Activated CD8-positive, alpha-beta T cell treated with anti-CD3 and anti-CD28 coated beads, Interleukin-2, amount 10 ng/mL, durations not matched to agents 7 days and 5 days (primary cell): Measurements from ENCODE around the gene ELL2. TPM values are rescaled to one million over a fixed set of nuclear protein-coding genes. Genes with fewer than 3 reads are reported as not detected.
"Not testable (repeated sequence)": the region's sequence is repeated elsewhere in the genome, so short reads cannot be mapped to it uniquely, and the experiment has no call there.

Experiments
- ATAC-seq: fragments of 150-1000 bp; cut with Tn5 transposase; one replicate; pipeline ENCODE4 v1.10.0; 2021; ENCODE audit warnings: moderate library complexity
- CTCF ChIA-PET: fragments of 350-600 bp; sonication (Branson Sonifier 250); formaldehyde crosslinking; loops from one replicate; lab custom pipeline; 2021; ENCODE audit warnings: antibody characterized with exemption; lab: Charles Lee
- POLR2A ChIA-PET: fragments of 350-600 bp; sonication (Branson Sonifier 250); formaldehyde crosslinking; loops from one replicate; lab custom pipeline; 2021; ENCODE audit warnings: antibody characterized with exemption; lab: Charles Lee
- DNase-seq: peaks from one replicate; pipeline ENCODE4 v3.0.0-alpha.2; 2020
- H3K27ac Mint-ChIP-seq: one replicate; pipeline ENCODE4 v1.8.0; 2021; ENCODE audit warnings: mild to moderate bottlenecking, mixed read lengths
- H3K27me3 Mint-ChIP-seq: one replicate; pipeline ENCODE4 v1.8.0; 2021; ENCODE audit warnings: low read depth, mixed read lengths
- H3K36me3 Mint-ChIP-seq: one replicate; pipeline ENCODE4 v1.8.0; 2021; ENCODE audit warnings: low read depth, mixed read lengths
- H3K4me1 Mint-ChIP-seq: one replicate; pipeline ENCODE4 v1.8.0; 2021; ENCODE audit warnings: low read depth, mixed read lengths
- H3K4me3 Mint-ChIP-seq: one replicate; pipeline ENCODE4 v1.8.0; 2021; ENCODE audit warnings: mild to moderate bottlenecking, mixed read lengths
- H3K9me3 Mint-ChIP-seq: one replicate; pipeline ENCODE4 v1.8.0; 2022; ENCODE audit warnings: mixed read lengths; ENCODE audit not compliant: insufficient read depth
- total RNA-seq, 2 experiments: library from RNA; stranded (reverse); gene quantifications; one replicate each; pipeline ENCODE4 v1.2.3, GENCODE V29; 2021

ELL2 gene
- total RNA-seq, 2 experiments from 2014 or later: 11.0 to 11.1 TPM

DNA sequence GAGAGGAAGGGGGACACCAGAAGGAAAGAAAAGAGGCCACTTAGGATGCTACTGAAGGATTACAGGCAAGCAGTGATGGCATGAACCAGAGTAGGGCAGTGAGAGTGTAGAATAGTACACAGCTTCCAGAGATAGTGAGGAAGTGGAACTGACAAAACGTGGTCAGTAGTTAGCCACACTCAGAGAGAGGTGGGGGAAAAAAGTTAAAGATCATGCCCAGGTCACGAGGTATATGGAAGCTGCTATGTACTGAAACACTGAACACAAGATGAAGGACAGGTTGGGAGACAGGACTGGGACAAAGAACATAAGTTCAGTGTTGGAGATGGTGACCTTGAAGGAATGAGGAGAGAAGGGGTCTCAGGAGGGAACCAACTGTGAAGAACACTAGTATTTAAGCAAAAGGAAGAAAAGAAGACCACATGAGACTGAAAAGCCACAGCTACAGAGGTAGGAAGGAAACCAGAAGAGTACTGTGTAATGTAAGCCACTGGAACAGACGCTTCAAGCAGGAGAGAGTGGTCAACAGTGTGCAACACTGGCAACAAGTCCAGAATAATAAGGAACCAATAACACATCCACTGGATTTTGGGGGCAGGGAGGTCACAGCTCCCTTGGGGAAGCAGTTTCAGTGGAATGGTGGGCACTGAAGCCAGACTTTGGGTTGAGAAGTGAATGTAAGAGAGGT is 45.5 kb downstream of the ELL2 start:
- Mint-ChIP-seq H3K36me3 (peaks cover 2% of the 10 kb centered on the region), H3K27ac (peak overlapping the region; percentile 53), H3K4me3 (peak overlapping the region; percentile 12), H3K4me1 (peaks cover 32% of the 10 kb centered on the region), H3K9me3 (no peaks in the 10 kb centered on the region), H3K27me3 (no peaks in the 10 kb centered on the region)
- ATAC-seq (peak; percentile 81), DNase-seq (peak; percentile 43)
- CTCF ChIA-PET: interaction anchor here (0.9 to 1.5 kb wide), 3 partner anchors 23 to 135 kb away, joined by 4 to 5 read pairs (median 4); partner anchors contain the start of gene ELL2
- POLR2A ChIA-PET: interaction anchor here (0.7 to 1.5 kb wide), 3 partner anchors 10 to 16 kb away, joined by 4 to 6 read pairs (median 4); no protein-coding TSS in a partner anchor

DNA sequence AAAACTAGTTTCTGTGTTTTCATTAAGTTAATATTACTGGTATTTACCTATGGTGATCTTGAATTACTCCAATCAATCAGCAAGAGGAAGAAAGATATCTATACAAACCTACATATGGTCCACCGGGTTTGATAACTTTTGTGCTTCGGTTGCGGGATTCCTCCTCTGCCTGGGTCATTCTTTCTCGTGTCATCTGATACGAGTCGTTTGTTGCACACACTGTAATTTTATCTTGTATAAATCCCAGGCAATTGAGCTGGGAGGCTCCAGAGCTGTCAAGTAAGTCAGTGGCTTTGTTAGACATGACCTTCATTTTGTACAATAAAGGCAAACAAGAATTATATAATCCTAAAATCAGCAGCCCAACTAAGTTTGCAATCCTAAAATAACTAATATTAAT is 48.0 kb downstream of the ELL2 start:
- Mint-ChIP-seq H3K27ac (no peak overlapping the region), H3K4me1 (peaks cover 36% of the 10 kb centered on the region), H3K27me3 (no peaks in the 10 kb centered on the region), H3K4me3 (no peak overlapping the region), H3K9me3 (no peaks in the 10 kb centered on the region), H3K36me3 (peaks cover 5% of the 10 kb centered on the region)
- CTCF ChIA-PET: interaction anchor here (1.0 kb wide), 1 partner anchor 12 kb away, joined by 3 read pairs; no protein-coding TSS in a partner anchor
- ATAC-seq (no peak), DNase-seq (no peak)
- POLR2A ChIA-PET: interaction anchor here (1.0 kb wide), 1 partner anchor 11 kb away, joined by 3 read pairs; no protein-coding TSS in a partner anchor

DNA sequence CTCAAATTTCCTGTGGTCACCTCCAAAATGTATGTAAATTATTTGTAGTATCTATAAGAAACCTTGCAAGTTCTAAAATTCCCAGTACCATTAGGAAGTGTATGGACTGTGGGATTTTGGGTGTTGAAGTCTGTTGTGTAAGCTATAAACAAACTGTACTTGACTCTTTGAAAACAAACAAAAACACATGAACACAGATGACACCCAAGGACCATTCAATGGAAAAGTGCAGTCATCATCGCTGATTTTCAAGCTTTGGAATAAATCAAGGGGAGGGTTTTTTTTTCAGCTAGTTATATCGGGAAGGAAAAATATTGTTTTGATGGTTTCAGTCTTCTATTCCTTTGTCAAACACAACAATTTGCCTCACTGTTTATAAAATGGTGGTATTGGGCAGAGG is 49.6 kb downstream of the ELL2 start:
- H3K27ac Mint-ChIP-seq: no peak overlapping the region
- H3K9me3 Mint-ChIP-seq: no peaks in the 10 kb centered on the region
- ATAC-seq: no peak
- H3K4me1 Mint-ChIP-seq: peaks cover 26% of the 10 kb centered on the region
- H3K4me3 Mint-ChIP-seq: no peak overlapping the region
- ChIA-PET POLR2A (interaction anchor here (0.7 kb wide), 1 partner anchor 181 kb away, joined by 4 read pairs; no protein-coding TSS in a partner anchor), CTCF (interaction anchor here (1.2 to 1.3 kb wide), 4 partner anchors 10 to 131 kb away, joined by 3 to 4 read pairs (median 3); no protein-coding TSS in a partner anchor)
- DNase-seq: no peak
- no peaks in the 10 kb centered on the region for H3K27me3 Mint-ChIP-seq
- H3K36me3 Mint-ChIP-seq: peaks cover 5% of the 10 kb centered on the region

DNA sequence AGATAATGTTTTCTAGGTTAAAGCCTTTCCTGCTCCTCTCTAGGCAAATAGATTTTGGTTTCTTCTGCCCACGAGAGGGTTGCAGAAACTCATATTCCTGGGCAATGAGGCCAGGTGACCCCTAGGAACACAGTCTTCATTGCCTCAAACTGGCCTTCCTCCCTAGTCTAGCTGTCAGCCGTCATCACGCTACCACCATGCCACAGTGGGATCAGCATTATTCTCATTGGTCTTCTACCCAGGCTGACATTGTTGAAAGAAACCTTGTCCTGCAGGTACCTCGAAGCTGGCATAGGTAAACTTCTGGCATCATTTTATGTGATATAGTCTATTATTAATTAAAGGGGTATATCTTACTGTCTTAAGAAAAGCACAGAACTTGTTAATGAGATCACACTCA is 51.1 kb downstream of the ELL2 start:
- ChIA-PET POLR2A (interaction anchor here (0.6 kb wide), 1 partner anchor 335 kb away, joined by 3 read pairs; no protein-coding TSS in a partner anchor), CTCF (no interaction called here)
- Mint-ChIP-seq H3K27me3 (no peaks in the 10 kb centered on the region), H3K27ac (no peak overlapping the region), H3K4me3 (no peak overlapping the region), H3K9me3 (no peaks in the 10 kb centered on the region), H3K36me3 (peaks cover 3% of the 10 kb centered on the region), H3K4me1 (peaks cover 11% of the 10 kb centered on the region)
- DNase-seq (no peak), ATAC-seq (no peak)

DNA sequence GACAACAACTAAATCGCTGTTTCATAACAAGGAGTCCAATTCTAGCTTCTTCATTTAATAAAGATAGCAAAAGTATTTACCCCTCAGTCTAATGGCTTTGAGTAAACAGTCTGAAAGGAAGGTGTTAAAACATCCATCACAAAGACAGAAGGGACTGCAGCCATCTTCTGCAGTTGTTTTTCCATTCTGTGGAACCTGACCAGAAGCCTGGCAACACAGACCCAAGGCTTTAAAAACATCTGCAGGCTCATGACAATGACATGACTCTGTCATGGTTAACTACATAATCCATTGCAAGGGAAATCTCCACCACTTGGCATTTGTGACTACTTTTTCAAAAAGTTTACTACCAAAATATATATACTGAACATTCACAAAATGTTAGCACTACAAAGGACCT is 51.9 kb downstream of the ELL2 start:
- no peaks in the 10 kb centered on the region for H3K27me3 Mint-ChIP-seq
- no peak overlapping the region for H3K27ac Mint-ChIP-seq
- DNase-seq: no peak
- no peaks in the 10 kb centered on the region for H3K9me3 Mint-ChIP-seq
- no peak for ATAC-seq
- ChIA-PET CTCF (no interaction called here), POLR2A (no interaction called here)
- H3K4me1 Mint-ChIP-seq: peaks cover 8% of the 10 kb centered on the region
- H3K36me3 Mint-ChIP-seq: peaks cover 3% of the 10 kb centered on the region
- H3K4me3 Mint-ChIP-seq: no peak overlapping the region

DNA sequence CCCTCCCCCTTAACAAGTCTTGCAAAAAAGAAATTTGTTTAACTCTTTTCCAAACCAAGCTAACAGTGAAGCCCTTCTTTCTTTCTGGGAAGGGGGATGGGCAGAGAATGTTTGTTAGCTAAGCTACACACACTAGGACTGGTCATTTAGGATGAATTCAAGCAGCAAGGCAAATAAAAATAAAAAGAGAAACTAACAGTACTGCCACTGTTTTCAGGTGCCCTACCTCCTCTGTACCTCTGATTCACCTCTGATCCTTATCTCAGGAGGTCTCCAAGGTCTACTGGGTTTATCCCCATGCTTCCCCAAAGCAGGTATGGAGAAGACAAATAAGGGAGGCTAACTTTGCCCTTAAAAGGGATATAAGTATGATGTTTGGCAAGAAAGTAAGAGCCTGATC is 52.9 kb downstream of the ELL2 start:
- no peak overlapping the region for H3K4me3 Mint-ChIP-seq
- DNase-seq: no peak
- no peak for ATAC-seq
- peaks cover 3% of the 10 kb centered on the region for H3K36me3 Mint-ChIP-seq
- no peak overlapping the region for H3K27ac Mint-ChIP-seq
- H3K9me3 Mint-ChIP-seq: no peaks in the 10 kb centered on the region
- CTCF ChIA-PET: no interaction called here
- H3K27me3 Mint-ChIP-seq: no peaks in the 10 kb centered on the region
- H3K4me1 Mint-ChIP-seq: peaks cover 8% of the 10 kb centered on the region
- POLR2A ChIA-PET: no interaction called here

DNA sequence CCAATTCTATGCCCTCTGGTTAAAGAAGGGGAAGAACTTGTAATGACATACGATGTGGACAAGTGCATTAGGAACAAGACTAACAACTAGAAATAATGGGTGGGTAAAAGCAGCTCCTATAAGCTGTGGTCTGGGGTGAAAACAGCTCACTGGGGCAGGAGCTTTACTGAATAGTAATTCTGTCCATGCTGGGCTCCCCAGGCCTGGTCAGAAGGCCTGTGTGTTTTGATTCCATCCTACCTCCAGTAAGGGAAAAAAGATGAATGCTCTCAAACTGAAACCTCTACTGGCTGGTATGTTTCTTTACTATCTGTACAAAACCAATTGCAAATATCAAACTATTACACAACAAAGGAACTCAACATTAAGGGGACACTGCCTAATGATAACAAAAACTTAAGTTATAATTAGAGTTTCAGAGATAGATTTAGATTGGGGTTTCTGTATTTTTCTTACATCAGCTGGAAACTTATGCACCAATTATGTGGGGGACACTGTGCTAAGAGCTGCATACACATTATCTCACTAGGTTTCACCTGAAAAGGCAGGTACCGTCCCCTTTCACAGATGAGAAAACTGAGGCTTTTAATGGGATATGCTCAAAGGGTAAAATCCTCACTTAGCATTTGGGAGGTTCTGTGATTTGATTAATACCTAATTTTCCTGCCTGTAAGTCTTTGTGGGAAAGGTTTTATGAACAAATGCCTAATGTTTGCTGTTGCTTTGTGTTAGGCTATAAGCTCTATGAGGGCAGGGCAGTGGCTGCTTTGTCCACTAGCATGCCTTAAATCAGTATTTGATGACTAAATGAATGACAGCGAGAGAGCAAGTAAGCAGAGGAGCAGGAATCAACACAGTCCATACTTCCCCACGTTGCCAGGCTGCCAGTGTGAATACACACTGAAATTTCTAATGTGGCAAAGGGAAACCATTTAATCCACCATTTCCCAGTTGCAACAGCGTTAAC is 53.6 kb downstream of the ELL2 start:
- peaks cover 8% of the 10 kb centered on the region for H3K4me1 Mint-ChIP-seq
- no peak for ATAC-seq
- CTCF ChIA-PET: interaction anchor here (2.0 kb wide), 1 partner anchor 428 kb away, joined by 4 read pairs; no protein-coding TSS in a partner anchor
- H3K27me3 Mint-ChIP-seq: no peaks in the 10 kb centered on the region
- no peak for DNase-seq
- no peaks in the 10 kb centered on the region for H3K9me3 Mint-ChIP-seq
- POLR2A ChIA-PET: interaction anchor here (0.5 kb wide), 1 partner anchor 404 kb away, joined by 4 read pairs; no protein-coding TSS in a partner anchor
- H3K27ac Mint-ChIP-seq: no peak overlapping the region
- no peak overlapping the region for H3K4me3 Mint-ChIP-seq
- H3K36me3 Mint-ChIP-seq: peaks cover 3% of the 10 kb centered on the region

DNA sequence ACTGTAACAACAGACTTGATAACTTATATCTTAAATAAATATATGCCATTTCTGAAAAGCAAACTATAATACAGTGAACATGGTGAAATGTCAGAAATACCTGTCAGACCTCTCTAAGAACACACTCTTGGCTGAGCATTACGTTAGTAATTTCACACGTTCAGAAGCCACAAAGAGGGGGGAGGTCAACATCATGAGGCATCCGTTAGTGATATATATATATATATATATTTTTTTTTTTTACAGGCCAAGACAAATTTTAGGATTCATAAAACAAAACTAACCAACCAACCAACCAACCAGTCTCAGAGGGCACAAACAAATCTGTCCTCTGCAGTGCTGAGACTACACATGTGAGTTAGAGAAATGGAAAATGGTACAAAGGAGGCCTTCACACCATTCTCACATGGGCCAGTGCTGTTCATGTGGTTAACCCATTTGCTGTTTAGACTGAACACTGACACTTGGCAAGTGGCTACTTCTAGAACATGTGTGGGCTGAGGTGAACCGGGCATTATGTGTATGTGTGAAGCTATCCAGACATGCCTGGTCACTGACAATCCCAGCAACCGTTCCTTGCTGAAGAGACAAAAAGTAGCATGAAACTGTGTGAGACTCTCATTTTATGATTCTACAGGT is 54.5 kb downstream of the ELL2 start:
- Mint-ChIP-seq H3K9me3 (no peaks in the 10 kb centered on the region), H3K27ac (no peak overlapping the region), H3K4me3 (no peak overlapping the region), H3K27me3 (no peaks in the 10 kb centered on the region), H3K4me1 (peaks cover 9% of the 10 kb centered on the region), H3K36me3 (peaks cover 3% of the 10 kb centered on the region)
- no peak for DNase-seq
- peak; percentile 47 for ATAC-seq
- CTCF ChIA-PET: interaction anchor here (2.0 kb wide), 1 partner anchor 429 kb away, joined by 4 read pairs; no protein-coding TSS in a partner anchor
- POLR2A ChIA-PET: no interaction called here

DNA sequence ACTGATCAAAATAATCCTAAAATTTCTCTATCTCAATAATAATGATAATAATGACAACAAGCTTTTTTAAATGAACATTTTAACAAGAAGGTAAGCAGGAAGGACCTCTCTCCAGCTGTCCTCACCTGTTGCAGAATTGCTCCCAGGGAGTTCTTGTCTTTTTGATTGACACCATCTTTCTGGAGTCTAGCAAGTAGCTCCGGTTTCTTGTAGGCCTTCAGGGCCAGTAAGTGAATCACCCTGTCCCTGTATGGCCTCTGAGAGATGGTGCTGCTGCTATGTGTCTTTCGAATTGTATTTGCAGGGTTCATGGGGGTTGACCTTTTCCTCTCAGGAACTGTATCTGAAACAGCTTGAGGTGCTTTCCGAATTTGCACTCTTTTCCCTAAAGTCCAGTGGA is 55.3 kb downstream of the ELL2 start:
- H3K4me3 Mint-ChIP-seq, H3K36me3 Mint-ChIP-seq, POLR2A ChIA-PET, H3K27me3 Mint-ChIP-seq, H3K27ac Mint-ChIP-seq, DNase-seq, ATAC-seq, H3K9me3 Mint-ChIP-seq: not testable (repeated sequence)
- CTCF ChIA-PET: interaction anchor here (2.0 kb wide), 1 partner anchor 429 kb away, joined by 4 read pairs; no protein-coding TSS in a partner anchor
- H3K4me1 Mint-ChIP-seq: peaks cover 17% of the 10 kb centered on the region

DNA sequence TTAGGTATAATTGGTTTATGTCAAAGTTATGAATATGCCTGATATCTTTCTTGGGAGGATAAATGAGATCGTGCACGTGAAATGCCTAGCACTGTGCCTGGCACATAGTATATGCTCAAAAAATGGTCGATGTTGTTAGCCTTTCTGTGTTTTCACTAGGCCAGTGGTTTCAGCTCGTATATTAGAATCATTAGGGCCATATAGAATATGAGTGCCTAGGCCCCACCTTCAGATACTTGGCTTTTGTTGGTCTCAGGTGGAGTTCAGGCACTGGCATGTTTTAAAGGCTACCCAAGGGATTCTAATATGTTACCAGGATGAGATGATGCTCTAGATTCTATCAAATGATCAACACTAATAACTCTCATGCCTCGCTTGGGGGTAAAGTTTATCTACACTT is 56.8 kb downstream of the ELL2 start:
- ATAC-seq: no peak
- no peak for DNase-seq
- H3K27me3 Mint-ChIP-seq: no peaks in the 10 kb centered on the region
- H3K36me3 Mint-ChIP-seq: peaks cover 3% of the 10 kb centered on the region
- ChIA-PET CTCF (interaction anchor here (0.9 to 1.2 kb wide), 4 partner anchors 15 to 431 kb away, joined by 3 to 4 read pairs (median 3); no protein-coding TSS in a partner anchor), POLR2A (no interaction called here)
- H3K4me3 Mint-ChIP-seq: no peak overlapping the region
- no peak overlapping the region for H3K27ac Mint-ChIP-seq
- H3K4me1 Mint-ChIP-seq: peaks cover 18% of the 10 kb centered on the region
- H3K9me3 Mint-ChIP-seq: no peaks in the 10 kb centered on the region

DNA sequence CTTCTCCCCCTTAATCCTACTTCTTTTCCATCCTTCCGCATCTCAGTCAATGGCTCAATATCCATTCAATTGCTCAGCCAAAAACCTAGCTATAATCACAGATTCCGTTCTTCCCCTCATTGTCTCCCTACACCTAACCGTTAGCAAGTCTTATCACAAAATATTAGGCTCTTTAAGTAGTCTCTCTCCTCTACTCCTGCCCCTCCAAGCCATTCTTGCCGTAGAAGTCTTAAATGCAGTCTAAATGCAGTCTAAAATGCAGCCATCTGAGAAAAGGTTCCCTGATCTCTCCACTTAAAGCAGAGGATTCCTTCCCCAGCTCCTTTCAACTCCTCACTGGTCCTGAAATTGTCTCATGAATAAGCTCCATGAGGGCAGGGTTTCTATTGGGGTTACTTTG is 57.8 kb downstream of the ELL2 start:
- Mint-ChIP-seq H3K27ac (no peak overlapping the region), H3K9me3 (no peaks in the 10 kb centered on the region), H3K4me3 (no peak overlapping the region), H3K4me1 (peaks cover 14% of the 10 kb centered on the region), H3K27me3 (no peaks in the 10 kb centered on the region), H3K36me3 (no peaks in the 10 kb centered on the region)
- no peak for DNase-seq
- ATAC-seq: no peak
- CTCF ChIA-PET: interaction anchor here (1.0 to 1.7 kb wide), 3 partner anchors 25 to 432 kb away, joined by 3 to 4 read pairs (median 3); no protein-coding TSS in a partner anchor
- POLR2A ChIA-PET: no interaction called here
